LNCAP (cell line): ENCODE data around the gene APOBEC4.

Experiments used
- CTCF ChIP-seq: fragments of 450-650 bp; IDR thresholded peaks from 2 replicates; pipeline ENCODE4 v1.5.1; 2017; ENCODE audit warnings: mild to moderate bottlenecking

APOBEC4 gene

GRCh38 chr1:183673605-183674323 is 20.6 kb upstream of the APOBEC4 start:
- no peak for TF ChIP-seq CTCF

GRCh38 chr1:183670169-183670568 is 17.1 kb upstream of the APOBEC4 start:
- TF ChIP-seq CTCF: no peak

- TF ChIP-seq CTCF: no peak
Observed at GRCh38 chr1:183656355-183656754, 3.2 kb upstream of the APOBEC4 start.

- TF ChIP-seq CTCF: peak; percentile 92
Observed at GRCh38 chr1:183655562-183656075, 2.5 kb upstream of the APOBEC4 start.

- no peak for TF ChIP-seq CTCF
Observed at GRCh38 chr1:183654706-183655105, 1.6 kb upstream of the APOBEC4 start.

- no peak for TF ChIP-seq CTCF
Observed at GRCh38 chr1:183653876-183654451, 848 bp upstream of the APOBEC4 start.

- no peak for TF ChIP-seq CTCF
Observed at GRCh38 chr1:183653462-183653794, 312 bp upstream of the APOBEC4 start.
